Adrenal gland (tissue), 5 donors: ENCODE measurements around the gene ASAP2.

Source experiments
- CTCF ChIP-seq, 6 experiments: fragments of 450-650 bp in 4 of 6; fragments of 200-600 bp in 2 of 6; sonication (generic) in 1 of 6; IDR thresholded peaks; 1 replicate in 5 of 6; 2 replicates in 1 of 6; pipeline versions ENCODE4 v1.5.1 to v1.8.0; 2016 to 2021; ENCODE audit warnings: antibody characterized with exemption in 6 of 6, mild to moderate bottlenecking in 2 of 6, moderate library complexity in 1 of 6
- POLR2A ChIP-seq, 2 donors: fragments of 450-650 bp; IDR thresholded peaks; one replicate each; pipeline ENCODE4 v1.6.1; 2017; ENCODE audit warnings: antibody characterized with exemption in 2 of 2, mild to moderate bottlenecking in 2 of 2, moderate library complexity in 1 of 2
- donor health status: DM: no; HTN: no; CAD: no.

- TF ChIP-seq CTCF (IDR thresholded peaks at IDR 0.05): no peak
- TF ChIP-seq POLR2A (IDR thresholded peaks at IDR 0.05): no peak
Observed at GRCh38 chr2:9297156-9297555, 90.5 kb downstream of the ASAP2 start.
